Suppressor macrophage treated with lipopolysaccharide for 1 hour (primary cell): Measurements from ENCODE around the gene RGS9.
A peak's percentile ranks its signal among the peaks of the same experiment; 100 is the strongest.

Source experiments
- DNase-seq, 3 donors: peaks; one replicate each; pipeline ENCODE4 v3.0.0-alpha.2; 2020 to 2022

RGS9 gene

DNA sequence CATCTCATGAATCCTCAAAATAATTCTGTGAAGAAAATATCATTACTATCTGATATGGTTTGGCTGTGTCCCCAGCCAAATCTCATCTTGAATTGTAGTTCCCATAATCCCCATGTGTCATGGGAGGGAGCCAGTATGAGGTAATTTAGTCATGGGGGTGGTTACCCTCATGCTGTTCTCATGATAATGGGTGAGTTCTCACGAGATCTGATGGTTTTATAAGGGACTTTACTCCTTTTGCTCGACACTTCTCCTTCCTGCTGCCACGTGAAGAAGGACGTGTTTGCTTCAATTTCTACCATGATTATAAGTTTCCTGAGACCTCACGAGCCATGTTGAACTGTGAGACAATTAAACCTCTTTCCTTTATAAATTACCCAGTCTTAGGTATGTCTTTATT, 20.7 kb upstream of the RGS9 start:
- DNase-seq, result peak; percentile 39 to 64 (median 49)

DNA sequence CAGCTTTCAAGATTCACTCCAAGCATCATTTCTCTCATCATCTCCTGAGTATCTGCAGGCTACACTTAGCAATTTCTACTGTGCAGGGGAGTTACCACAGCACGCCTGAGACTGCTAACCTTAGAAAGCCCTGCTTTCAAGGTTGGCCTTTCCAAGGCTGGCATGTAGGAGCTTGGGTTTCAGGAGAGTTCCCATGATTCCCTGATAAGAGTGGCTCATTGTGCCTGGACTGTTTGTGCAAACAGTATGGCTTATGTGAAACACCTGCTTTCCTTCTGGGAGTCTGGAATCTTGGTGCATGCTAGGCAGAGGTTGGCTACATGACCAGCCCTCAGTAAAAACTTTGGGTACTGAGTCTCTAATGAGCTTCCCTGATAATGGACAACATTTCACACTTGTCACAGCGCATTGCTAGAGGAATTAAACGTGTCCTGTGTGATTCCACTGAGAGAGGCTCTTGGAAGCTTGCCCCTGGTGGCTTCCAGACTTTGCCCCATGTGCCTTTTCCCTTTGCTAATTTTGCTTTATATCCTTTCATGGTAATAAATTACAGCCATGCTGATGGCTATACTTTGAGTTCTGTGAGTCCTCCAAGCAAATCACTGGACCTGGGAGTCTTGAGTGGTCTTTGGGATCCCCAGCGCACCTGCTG, 19.7 kb upstream of the RGS9 start:
- DNase-seq, result no peak

DNA sequence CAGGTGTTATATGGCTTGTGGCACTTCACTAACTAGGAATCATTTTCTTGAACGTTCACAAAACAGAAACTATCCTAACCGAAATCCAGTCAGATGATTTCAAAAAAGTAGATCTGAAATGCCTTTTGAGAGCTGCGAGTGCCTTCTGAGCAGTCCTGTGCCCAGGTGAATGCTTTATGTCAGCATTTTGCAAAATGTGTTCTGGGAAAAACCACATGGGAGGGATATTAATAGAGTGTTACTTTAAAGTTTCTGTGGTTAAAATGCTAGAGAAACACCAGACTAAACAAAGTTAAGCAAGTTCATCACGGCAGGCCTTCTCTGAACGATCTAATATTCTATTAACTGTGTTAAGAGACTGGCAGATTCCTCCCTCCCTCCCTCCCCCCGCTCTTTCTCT, 15.8 kb upstream of the RGS9 start:
- no peak for DNase-seq

DNA sequence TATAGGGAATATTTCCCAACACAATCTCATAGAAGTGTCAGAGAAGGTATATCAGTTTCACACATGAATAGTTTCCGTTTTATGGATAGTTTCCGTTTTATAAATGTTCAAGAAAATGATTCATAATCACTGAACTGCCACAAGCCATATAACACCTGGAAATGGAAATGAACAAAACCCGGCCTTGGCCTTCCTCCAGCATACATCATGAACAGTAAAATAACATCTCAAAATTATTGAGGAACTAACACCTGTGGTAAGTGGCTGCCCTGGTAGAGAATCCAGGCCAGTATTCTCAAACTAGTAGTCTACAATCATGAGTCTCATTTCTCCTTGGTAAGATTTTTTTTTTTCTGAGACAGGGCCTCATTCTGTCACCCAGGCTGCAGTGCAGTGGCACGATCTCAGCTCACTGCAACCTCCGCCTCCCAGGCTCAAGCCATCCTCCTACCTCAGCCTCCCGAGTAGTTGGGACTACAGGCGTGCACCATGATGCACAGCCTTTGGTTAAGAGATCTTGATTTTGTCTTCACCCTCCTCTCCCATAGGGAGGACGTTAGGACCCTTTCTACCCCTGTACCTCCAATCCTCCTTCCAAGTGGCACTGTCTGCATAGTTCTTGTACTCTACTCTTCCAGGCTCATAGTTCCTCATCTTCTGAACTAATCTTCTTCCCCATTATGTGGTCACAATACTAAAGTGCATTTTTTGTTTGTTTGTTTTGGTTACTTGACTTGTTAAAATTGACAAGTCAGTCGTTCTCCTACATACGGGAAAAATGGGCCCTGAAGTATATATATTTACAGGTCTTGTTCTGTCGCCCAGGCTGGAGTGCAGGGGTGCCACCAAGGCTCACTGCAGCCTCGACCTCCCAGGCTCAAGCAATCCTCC, 15.0 kb upstream of the RGS9 start:
- DNase-seq, result peak in 2 of 3 donors; percentile 26 to 44

DNA sequence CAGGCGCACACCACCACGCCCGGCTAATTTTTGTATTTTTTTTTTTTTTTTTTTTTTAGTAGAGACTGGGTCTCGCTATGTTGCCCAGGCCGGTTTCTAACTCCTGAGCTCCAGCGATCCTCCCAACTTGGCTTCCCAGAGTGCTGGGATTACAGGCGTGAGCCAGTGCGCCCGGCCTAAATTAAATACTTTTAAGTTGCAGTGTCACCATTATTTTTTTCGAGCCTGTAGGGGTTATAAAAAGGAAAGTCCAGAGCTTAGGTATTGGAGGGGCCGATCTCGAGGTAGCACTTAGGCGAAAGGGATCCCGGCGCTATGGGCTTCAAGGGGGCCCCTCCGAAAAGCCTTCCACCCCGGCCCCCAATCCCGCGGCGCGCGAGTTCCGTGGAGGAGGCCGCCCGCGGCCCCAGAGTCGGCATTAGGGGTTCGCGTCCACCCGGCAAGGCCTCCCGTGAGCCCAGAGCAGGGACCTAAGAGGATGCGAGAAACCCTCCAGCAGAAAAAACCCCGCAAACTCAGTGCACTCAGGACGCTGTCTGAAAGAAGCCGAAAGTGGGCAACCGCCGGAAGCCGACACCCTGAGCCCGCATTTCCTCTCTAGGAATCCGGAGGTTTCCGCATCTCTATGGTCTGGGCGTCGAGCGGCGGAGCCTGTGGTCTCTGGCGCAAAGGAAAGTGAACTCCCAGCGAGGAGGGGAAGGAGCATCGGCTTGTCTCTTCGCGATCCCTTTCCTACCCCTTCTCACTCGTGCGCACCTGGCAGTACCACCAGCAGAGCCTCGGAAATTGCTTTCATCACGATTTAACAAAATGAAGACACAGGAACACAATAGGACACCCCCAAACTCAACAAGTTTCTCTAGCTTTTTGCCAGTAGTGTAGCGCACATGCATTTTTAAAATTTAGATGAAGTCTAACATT, 14.1 kb upstream of the RGS9 start:
- DNase-seq, result peak; percentile 90 to 92 (median 90)

DNA sequence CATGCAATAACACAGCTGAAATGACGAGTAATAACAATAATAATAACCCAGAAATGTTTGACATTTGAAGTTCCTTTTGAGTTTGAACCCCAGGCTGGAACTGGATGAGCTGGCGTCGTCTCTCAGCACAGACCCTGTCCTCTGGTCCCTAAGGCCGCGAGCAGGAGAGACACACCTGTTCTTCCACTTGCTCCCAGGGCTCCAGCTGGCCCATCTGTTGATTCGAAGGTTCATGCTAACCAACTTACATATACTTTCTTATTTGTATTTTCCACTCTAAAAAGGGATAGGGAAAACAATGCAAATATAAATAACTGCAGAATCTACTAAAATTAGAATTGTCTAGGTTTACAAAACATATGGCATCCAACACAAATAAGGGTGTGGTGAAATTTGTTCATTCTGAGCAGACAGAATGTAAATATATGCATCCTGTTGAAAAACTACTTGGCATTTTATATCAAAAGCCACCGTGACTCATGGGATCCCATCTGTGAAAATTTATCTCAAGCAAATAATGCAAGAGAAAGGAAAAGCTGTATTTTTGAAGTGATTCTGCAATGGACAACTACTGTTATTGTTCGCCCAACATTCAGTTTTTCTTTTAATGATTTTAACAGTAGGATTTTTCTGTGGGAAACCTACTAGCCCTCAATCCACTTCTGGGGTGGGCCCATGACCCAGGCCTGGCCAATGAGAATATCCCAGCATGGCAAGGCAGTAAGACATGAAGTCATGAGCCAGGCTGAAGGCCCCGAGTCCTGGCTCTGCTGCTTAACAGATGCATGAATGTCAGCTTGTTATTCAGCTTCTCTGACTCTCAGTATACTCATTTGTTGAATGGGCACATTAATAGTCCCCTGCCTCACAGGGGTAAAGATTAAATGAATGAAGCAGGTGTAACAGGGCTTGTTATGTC, 13.2 kb upstream of the RGS9 start:
- no peak for DNase-seq

DNA sequence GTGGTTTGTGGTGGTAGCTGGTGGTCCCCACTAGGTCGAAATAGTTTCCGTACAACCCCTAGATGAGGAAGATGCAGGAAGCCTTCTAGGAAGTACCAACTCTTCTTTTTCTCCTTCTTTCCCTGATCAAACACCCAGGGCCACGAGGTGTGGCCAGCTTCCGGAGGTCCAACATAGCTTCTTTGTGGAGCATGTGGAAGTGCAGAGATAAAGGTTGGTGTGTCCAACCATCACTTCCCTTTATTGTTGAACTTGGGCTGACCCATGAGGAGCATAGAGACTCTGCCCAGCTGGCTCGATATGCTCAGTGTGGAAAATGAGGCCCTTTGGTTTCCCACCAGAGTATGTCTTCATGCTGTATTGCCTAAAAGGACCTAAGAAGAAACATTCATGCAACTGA, 6.3 kb upstream of the RGS9 start:
- DNase-seq, result peak in 2 of 3 donors; percentile 20 to 38

DNA sequence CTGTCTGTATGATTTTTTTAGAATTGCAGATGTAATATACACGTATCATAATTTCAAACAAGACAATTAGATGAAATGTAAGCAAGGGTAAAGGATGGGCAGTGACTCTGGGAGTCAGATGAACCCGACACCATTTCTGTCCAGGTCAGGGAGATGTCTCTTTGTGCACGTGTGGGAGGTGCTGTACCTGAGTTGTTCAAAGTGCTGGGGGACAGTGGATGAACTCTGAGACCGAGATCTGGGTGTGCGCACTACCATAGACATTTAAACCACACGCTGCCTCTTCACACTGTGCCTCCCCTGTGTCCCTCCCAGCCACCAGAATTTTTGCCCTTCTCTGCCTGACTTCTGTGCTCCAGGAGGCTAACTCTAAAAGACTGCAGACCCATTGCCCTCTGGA, 5.9 kb upstream of the RGS9 start:
- no peak for DNase-seq

DNA sequence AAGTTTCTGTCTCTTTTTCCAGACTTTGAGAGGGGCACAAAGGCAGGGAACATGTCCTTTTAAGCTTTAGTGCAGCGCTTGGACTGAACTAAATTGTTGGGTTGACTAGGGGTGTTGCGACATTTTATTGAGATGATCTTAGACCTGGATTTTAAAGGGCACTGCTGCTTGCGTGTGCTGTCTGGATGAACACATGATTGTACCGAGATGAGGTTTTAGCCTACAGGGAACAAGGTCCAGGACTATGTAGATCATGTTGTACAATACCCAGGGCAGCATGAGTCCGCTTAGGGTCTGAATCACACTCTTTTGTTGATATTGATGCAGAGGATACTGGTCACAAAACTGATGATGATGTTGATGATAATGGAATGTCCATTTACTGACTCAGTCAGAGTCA, 5.2 kb upstream of the RGS9 start:
- peak in 2 of 3 donors; percentile 21 to 55 for DNase-seq

DNA sequence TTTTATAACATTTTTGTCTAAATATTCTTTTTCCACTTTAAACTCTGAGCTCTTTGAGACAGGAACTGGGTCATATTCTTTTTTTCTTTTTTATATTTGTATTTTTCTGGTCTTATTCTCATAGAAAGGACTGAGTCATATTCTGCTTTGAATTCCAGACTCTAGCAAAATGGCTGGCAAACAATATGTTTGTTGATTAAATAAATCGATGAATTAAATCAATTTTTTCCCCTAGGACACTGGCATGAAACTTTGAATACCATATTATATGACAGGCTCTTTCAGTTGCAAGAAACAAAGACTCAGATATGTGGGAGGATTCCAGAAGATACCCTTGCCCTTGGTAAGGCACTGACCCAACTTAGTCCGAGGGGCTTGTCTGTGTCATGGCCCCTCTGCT, 3.1 kb upstream of the RGS9 start:
- no peak for DNase-seq

DNA sequence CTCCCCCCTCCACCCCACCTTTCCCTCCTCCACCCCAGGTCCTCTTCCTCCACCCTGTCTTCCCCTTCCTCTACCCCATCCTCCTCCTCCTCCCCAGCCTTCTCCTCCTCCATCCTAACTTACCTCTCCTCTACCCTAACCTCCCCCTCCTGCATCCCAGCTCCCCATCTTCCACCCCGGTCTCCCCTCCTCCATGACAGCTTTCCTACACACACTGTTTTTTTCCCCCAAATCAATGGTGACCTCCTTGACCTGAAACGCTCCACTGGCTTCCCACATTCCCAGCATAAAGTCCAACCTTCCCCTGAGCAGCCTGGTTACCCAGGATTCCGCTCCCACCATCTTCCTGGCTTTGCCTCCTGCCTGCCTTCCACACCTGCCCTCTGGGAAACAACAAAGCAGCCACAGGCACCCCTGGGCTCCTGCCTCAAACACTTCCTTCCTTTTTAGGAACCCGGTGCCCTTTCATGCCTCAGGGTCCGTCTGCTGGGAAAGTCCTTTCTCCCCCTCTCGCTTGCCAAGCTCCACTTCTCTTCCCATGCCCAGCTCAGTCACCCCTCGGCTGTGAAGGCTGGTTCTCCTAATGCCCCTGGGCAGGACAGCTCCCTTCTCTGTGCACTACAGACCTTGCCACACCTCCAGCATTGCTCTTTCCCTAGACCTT, 2.1 kb downstream of the RGS9 start:
- no peak for DNase-seq

DNA sequence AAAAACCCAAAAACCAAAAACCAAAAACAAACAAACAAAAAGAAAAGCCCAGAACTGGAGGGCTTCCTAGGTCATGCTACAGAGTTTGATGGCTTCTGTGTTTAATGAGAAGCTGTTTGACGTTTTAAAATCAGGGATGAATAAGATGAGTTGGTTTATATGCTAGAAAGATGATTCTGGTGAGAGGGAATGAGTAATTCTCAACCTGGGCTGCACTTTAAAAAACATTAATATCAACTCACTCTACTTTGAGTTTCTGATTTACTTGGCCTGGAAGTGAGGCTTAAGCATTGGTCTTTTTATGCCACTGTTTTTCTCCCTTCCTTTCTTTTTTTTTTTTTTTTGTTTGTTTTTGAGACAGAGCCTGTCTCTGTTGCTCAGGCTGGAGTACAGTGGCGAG, 5.1 kb downstream of the RGS9 start:
- no peak for DNase-seq

DNA sequence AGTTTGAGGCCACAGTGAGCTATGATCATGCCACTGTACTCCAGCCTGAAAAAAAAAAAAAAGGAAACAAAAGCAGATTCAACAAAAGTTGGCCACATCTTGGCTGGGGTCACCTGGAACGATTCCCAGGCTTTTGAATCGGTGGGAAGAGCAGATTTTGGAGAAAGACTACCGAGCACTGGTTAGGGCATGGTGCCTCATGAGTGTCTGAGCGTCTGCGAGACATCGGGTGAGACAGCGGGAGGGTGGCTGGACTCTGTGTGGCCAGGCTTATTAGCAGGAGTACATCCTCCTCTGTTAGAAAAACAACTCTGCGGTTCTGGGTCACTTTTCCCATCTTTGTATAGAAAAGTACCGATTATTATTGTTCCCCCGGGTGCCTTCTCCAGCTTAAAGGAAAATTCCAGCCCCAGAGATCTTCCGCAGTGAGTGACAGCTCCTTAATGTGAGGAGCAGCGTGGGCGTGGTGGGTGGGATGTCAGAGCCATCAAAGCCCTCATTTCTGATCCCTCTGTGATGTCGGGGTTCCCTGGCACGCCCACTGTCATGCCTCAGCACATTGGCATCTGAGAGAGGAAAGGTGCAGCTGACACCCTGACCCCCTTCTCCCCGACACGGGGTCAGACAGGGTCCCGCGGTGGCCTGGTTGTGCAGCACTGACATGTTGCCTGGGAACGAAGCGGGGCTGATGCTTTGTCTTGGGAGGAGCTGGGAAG, 6.9 kb downstream of the RGS9 start:
- DNase-seq, result no peak

DNA sequence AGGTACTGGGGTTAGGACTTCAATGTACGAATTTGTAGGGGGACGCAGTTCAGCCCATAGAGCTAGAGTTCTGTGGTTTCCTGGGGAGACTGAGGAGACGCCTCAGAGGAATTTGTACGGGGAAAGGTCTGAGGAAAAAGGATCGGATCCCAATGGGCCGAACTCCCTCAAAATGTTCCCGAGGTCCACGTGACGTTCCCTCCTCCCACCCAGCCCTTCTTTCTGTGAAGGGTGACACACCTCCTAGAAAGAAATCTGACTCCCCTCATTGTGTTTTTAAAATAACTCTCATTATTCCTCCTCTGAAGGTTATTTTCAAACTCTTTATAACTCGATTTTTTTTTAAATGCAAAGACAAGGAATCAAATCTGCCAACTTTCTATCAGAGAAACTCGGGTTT, 8.6 kb downstream of the RGS9 start:
- DNase-seq, result no peak

DNA sequence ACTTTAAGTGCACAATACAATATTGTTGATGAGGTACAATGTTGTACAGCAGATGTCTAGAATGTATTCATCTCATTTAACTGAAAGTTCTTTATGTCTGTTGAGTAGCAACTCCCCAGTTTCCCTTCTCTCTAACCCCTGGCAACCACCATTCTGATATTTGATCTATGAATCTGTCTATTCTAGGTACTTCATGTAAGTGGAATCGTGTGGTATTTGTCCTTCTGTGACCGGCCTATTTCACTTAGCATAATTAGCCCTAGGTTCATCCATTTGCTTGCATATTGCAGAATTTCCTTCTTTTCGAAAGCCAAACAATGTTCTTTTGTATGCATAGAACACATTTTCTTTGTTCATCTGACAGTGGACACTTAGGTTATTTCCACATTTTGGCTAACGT, 10.8 kb downstream of the RGS9 start:
- DNase-seq, result no peak

DNA sequence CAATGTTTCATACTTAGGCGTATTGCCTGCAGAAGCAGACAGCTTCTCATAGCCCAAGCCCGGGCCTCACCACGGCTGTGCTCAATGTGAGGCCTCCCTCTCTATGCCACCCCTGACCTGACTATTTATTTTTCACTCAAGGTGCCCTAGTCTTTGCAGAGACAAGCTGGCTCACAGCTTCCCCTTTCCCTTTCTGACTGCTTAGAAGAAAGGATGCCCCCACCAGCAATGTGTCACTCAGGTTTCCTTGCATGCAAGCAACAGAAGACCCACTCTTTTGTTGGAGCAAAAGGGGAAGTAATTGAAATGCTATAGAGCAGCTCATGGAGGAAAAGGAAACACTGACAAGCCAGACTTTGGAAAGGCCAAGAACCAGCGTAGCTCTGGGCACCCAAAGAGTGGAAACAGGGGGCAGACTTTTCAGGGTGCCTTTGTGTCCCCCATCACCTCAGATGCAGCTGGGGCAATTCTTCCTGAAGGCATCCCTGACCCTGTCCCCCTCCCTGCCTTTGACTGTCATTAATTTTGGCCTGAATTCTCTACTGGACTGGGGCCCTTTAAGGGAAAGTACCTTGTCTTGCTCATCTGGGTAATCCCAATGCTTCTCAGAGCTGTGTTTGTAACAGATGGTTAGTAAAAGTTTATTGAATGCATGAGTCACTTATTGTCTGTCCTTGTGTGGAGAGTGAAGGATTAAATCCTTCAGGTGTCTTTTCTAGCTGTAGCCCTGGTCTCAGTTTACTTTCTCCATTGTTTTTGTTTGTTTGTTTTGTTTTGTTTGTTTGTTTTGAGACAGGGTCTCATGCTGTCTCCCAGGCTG, 17.8 kb downstream of the RGS9 start:
- peak; percentile 87 to 95 (median 90) for DNase-seq

DNA sequence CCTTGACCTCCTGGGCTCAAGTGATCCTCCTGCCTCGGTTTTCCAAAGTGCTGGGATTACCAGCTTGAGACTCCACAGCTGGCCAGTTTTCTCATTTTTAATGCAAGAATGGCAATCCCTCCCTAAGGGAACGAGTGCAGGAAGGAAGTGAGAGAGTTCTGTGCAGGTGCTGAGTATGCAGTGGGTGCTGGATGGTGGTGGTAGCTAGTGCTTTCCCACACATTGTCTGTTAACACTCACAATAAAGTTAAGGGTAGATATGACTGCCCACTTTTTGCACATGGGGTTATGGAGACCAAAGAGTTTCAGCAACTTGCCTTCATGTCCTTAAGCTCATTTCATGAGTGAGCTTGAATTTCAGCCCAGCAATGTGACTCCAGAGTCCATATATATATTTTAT, 18.5 kb downstream of the RGS9 start:
- no peak for DNase-seq

DNA sequence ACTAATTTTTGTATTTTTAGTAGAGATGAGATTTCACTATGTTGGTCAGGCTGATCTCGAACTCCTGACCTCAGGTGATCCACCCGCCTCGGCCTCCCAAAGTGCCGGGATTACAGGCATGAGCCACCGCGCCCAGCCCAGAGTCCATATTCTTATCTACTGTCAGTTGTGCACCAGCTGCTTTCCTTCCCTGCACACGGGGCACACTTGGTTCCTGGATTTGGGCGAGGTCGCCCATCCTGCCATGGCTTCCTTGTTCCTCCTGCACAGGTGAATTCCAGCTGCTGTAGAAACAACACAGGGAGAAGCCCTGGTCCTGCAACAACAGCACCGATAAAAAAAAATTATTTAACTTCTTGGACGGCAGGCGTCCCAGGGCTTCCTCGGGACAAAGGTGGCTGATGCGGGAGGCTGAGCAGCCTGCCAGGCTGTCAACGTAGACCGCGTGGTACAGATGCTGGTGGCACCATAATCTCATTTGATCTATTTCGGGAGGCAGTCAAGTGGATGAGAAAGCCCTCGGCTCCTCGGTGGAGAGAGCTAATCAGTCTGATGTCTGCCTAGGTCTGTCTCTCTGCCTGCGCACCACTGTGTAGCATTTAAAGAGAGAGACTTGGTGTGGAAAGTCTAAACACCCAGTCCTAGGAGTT, 19.1 kb downstream of the RGS9 start:
- DNase-seq, result no peak

DNA sequence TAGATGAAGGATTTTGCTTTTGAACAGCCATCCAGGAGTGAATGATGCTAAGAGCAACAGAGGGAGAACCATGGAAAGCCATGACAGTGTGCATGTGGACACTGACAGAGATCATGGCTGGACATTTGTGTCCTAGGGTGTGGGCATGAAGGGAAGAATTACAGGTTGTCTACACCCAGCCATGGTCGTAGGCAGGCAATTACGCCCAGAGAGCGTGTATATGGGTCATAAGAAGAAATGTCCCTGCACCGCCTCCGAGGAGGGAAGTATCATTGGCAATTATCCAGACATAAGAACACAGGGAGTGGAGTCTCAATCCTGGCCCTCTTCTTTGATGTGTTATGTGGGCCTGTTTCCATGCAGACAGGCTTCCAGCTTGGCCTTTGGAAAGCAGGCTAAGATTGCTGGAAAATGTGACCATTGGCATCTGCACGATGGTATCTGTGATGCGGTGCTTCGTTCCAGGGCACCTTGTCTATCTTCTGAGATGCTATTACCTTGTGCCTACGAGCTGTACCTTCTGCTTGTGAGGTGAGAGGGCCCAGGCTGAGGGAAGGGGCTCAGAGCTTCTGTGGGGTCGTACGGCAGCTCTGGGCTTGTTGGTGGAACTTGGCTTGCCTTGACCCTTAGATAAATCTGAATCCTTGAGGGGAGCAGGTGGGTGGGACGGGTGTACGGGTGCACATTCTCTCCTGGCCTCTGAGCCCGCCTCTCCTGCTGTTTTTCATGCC, 19.8 kb downstream of the RGS9 start:
- no peak for DNase-seq
